RWPE2 (cell line): ENCODE data around the gene AOPEP.

Experiments used
- ATAC-seq: fragments of 200-7000 bp; cut with Tn5 transposase; 3 replicates; pipeline ENCODE4 v1.9.1; 2021; ENCODE audit warnings: low read depth
- DNase-seq: peaks from one replicate; pipeline ENCODE4 v3.0.0-alpha.2; 2020; ENCODE audit warnings: low spot score
- H3K27ac ChIP-seq: fragments of 450-650 bp; 2 replicates; pipeline ENCODE4 v1.5.1; 2017; ENCODE audit warnings: mild to moderate bottlenecking; ENCODE audit not compliant: poor library complexity, severe bottlenecking
- H3K27me3 ChIP-seq: fragments of 250-450 bp; sonication (Bioruptor Pico); 2 replicates; pipeline ENCODE4 v1.5.1; 2021; ENCODE audit warnings: mild to moderate bottlenecking, moderate library complexity; ENCODE audit not compliant: insufficient read depth, poor library complexity, severe bottlenecking
- H3K36me3 ChIP-seq: fragments of 250-450 bp; sonication (Bioruptor Pico); 2 replicates; pipeline ENCODE4 v1.5.1; 2020; ENCODE audit warnings: low read depth, mild to moderate bottlenecking, moderate library complexity
- H3K4me1 ChIP-seq: fragments of 250-450 bp; sonication (Bioruptor Pico); 2 replicates; pipeline ENCODE4 v1.5.1; 2021; ENCODE audit warnings: mild to moderate bottlenecking, moderate library complexity; ENCODE audit not compliant: insufficient read depth, poor library complexity, severe bottlenecking
- H3K4me3 ChIP-seq: fragments of 250-450 bp; sonication (Bioruptor Pico); 2 replicates; pipeline ENCODE4 v1.5.1; 2021; ENCODE audit warnings: mild to moderate bottlenecking, moderate library complexity; ENCODE audit not compliant: severe bottlenecking
- H3K9me3 ChIP-seq: fragments of 250-450 bp; sonication (Bioruptor Pico); 2 replicates; pipeline ENCODE4 v1.5.1; 2021; ENCODE audit warnings: mild to moderate bottlenecking, moderate library complexity; ENCODE audit not compliant: severe bottlenecking
- CTCF ChIP-seq: fragments of 450-650 bp; IDR thresholded peaks from one replicate; pipeline ENCODE4 v1.5.1; 2017; ENCODE audit warnings: mild to moderate bottlenecking, moderate library complexity; ENCODE audit not compliant: poor library complexity, severe bottlenecking

AOPEP gene

GRCh38 chr9:95085036-95085770, 358.7 kb downstream of the AOPEP start:
- no peak overlapping the region for H3K4me3 ChIP-seq
- peaks cover 58% of the 10 kb centered on the region for H3K36me3 ChIP-seq
- no peaks in the 10 kb centered on the region for H3K4me1 ChIP-seq
- DNase-seq = no peak
- TF ChIP-seq CTCF = no peak
- H3K27ac ChIP-seq = no peak overlapping the region
- H3K27me3 ChIP-seq = no peaks in the 10 kb centered on the region
- ATAC-seq = no peak
- H3K9me3 ChIP-seq = no peaks in the 10 kb centered on the region

- no peaks in the 10 kb centered on the region for H3K9me3 ChIP-seq
- H3K27ac ChIP-seq = no peak overlapping the region
- H3K4me1 ChIP-seq = peaks cover 3% of the 10 kb centered on the region
- H3K36me3 ChIP-seq = peaks cover 50% of the 10 kb centered on the region
- no peak overlapping the region for H3K4me3 ChIP-seq
- TF ChIP-seq CTCF = no peak
- DNase-seq = no peak
- ATAC-seq = no peak
- H3K27me3 ChIP-seq = no peaks in the 10 kb centered on the region
Observed at GRCh38 chr9:95085861-95086563, 359.5 kb downstream of the AOPEP start.

GRCh38 chr9:95086564-95086955, 360.1 kb downstream of the AOPEP start:
- H3K4me3 ChIP-seq = no peak overlapping the region
- DNase-seq (no peak), ATAC-seq (no peak)
- no peak overlapping the region for H3K27ac ChIP-seq
- peaks cover 44% of the 10 kb centered on the region for H3K36me3 ChIP-seq
- no peak for TF ChIP-seq CTCF
- no peaks in the 10 kb centered on the region for H3K27me3 ChIP-seq
- peaks cover 9% of the 10 kb centered on the region for H3K4me1 ChIP-seq
- no peaks in the 10 kb centered on the region for H3K9me3 ChIP-seq

GRCh38 chr9:95087659-95088242, 361.3 kb downstream of the AOPEP start:
- H3K27me3 ChIP-seq = no peaks in the 10 kb centered on the region
- H3K4me3 ChIP-seq = no peak overlapping the region
- ATAC-seq (peak; percentile 19; the same call in 2 of the 3 replicates), DNase-seq (no peak)
- H3K27ac ChIP-seq = peak overlapping the region; percentile 94
- no peaks in the 10 kb centered on the region for H3K9me3 ChIP-seq
- peaks cover 21% of the 10 kb centered on the region for H3K4me1 ChIP-seq
- peak; percentile 41 for TF ChIP-seq CTCF
- H3K36me3 ChIP-seq = peaks cover 32% of the 10 kb centered on the region
